Measurements from ENCODE around the gene GNPTG. TPM values are rescaled to one million over a fixed set of nuclear protein-coding genes. Genes with fewer than 3 reads are reported as not detected.

GNPTG gene
- total and polyA plus RNA-seq, 2 of the 13 experiments (the other 11 are each of a cell fraction or from before 2014, with no cell fraction given) = 22.7 to 71.1 TPM

GRCh38 chr16:1345651-1346421 is 5.9 kb upstream of the GNPTG start (continued):
- TF ChIP-seq TCF7L2 (IDR thresholded peaks at IDR 0.05; ENCODE audit: low read depth, low read length) (no peak), ZFP36L1 (CRISPR knock-in tag; IDR thresholded peaks at IDR 0.05) (no peak), TBX2 (CRISPR knock-in tag; IDR thresholded peaks at IDR 0.05; ENCODE audit: borderline replicate concordance) (no peak), THAP8 (CRISPR knock-in tag; IDR thresholded peaks at IDR 0.05; ENCODE audit: borderline replicate concordance) (no peak), MTA1 (CRISPR knock-in tag; IDR thresholded peaks at IDR 0.05; ENCODE audit: borderline replicate concordance) (no peak), ZNF629 (CRISPR knock-in tag; conservative IDR thresholded peaks at IDR 0.05) (no peak), ARID3A (IDR thresholded peaks at IDR 0.05; ENCODE audit: low read depth, low read length) (no peak), FOXK2 (IDR thresholded peaks at IDR 0.05) (no peak), ZNF333 (CRISPR knock-in tag; IDR thresholded peaks at IDR 0.05; ENCODE audit: borderline replicate concordance) (no peak), ZMYM3 (CRISPR knock-in tag; IDR thresholded peaks at IDR 0.05) (no peak), BRCA1 (CRISPR knock-in tag; IDR thresholded peaks at IDR 0.05) (no peak), SOX5 (CRISPR knock-in tag; IDR thresholded peaks at IDR 0.05; ENCODE audit: borderline replicate concordance) (no peak), HCFC1 (IDR thresholded peaks at IDR 0.05; ENCODE audit: low read depth, low read length) (no peak), ZBTB1 (CRISPR knock-in tag; IDR thresholded peaks at IDR 0.05; ENCODE audit: borderline replicate concordance) (no peak), ZNF607 (CRISPR knock-in tag; IDR thresholded peaks at IDR 0.05; ENCODE audit: borderline replicate concordance) (no peak), RFXAP (CRISPR knock-in tag; IDR thresholded peaks at IDR 0.05; ENCODE audit: borderline replicate concordance) (no peak), CENPT (CRISPR knock-in tag; IDR thresholded peaks at IDR 0.05; ENCODE audit: low read depth) (no peak), MED8 (CRISPR knock-in tag; IDR thresholded peaks at IDR 0.05; ENCODE audit: insufficient replicate concordance) (no peak), AKAP8 (CRISPR knock-in tag; IDR thresholded peaks at IDR 0.05) (0 out of 2 replicates have a peak, but pooled peaks have one; percentile 18), ZNF547 (CRISPR knock-in tag; IDR thresholded peaks at IDR 0.05) (no peak), SNAPC2 (CRISPR knock-in tag; IDR thresholded peaks at IDR 0.05) (no peak), MAF1 (CRISPR knock-in tag; IDR thresholded peaks at IDR 0.05; ENCODE audit: borderline replicate concordance) (no peak), SUZ12 (IDR thresholded peaks at IDR 0.05; ENCODE audit: low read depth, low read length) (no peak), ZNF570 (CRISPR knock-in tag; IDR thresholded peaks at IDR 0.05; ENCODE audit: borderline replicate concordance) (no peak)
- TF ChIP-seq, protein P1, sequence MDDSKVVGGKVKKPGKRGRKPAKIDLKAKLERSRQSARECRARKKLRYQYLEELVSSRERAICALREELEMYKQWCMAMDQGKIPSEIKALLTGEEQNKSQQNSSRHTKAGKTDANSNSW (CRISPR knock-in tag; IDR thresholded peaks at IDR 0.05; ENCODE audit: borderline replicate concordance) = no peak
